HG02610 (cell line): ENCODE measurements around the gene MEGF8.

Experiments
- ATAC-seq: cut with Tn5 transposase; IDR thresholded peaks from one replicate; pipeline ENCODE4 v1.9.1; 2021; ENCODE audit warnings: mild to moderate bottlenecking, moderate library complexity; ENCODE audit not compliant: unreplicated experiment

Gene MEGF8

DNA sequence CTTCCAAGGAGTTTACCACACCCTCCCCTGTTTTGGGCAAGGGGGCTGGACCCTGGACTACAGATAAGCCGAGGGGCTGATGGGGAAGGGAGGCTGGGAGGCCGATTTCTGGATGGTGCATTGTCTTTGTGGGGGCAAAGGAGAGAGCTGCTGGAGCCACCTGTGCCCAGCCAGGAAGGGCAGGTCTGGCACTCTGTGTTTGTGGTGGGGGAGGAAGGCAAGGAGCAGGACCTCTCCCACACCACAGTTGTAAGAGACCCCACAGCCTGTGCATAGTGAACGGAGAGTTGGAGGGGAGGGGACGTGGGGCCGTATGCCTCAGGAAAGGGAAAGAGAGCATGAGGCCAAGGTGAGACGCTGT lies 39.5 kb upstream of the MEGF8 start:
- no peak for ATAC-seq

DNA sequence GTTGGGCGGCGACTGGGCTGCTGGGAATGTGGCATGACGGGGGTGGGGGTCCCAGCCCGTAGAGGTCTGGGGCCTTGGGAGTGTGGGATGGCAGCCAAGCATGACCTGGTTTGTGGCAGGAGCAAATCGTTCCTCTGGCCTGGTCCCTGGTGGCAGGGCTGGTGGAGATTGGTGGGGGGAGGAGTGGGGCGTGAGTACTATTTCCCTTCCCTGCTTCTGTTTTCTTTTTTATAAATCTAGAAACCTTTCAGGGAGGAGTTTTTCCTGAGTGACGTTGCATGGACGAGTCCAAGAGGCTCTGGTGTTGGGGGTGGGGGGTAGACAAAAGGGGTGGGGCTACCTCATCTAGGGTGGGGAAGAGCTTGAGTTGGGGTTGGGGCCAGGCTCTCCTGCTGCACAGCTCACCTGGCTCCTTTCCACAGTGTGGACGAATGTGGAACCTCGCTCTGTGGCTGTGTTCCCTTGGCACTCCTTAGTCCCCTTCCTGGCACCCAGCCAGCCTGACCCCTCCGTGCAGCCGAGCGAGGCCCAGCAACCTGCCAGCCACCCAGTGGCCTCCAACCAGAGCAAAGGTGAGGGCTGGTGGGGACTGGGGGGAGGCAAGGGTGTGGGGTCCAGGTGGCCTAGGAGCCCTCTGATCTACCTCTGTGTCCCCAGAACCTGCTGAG lies 39.0 kb upstream of the MEGF8 start:
- ATAC-seq, result no peak

DNA sequence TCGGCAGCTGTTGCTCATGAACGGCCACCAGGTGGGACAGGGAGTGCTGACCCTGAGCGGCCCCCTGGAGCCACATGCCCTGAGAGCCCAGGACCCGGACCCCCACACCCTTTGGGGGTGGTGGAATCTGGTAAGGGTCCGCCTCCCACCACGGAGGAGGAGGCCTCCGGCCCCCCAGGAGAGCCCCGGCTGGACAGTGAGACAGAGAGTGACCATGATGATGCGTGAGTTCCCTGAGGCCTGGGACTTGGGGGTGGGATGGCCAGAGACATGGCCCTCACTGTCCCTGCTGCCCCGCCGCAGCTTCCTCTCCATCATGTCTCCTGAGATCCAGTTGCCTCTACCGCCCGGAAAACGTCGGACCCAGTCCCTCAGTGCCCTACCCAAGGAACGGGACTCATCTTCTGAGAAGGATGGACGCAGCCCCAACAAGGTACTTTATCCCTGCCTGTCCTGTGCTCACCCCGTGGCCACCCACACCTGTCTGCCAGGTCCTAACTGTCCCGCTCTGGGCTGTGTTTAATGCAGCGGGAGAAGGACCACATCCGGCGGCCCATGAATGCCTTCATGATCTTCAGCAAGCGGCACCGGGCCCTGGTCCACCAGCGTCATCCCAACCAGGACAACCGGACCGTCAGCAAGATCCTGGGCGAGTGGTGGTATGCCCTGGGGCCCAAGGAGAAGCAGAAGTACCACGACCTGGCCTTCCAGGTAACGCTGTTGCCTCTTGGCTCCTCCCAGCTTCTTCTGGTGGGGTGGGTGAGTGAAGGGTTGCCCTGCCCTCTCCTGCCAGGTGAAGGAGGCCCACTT lies 38.2 kb upstream of the MEGF8 start:
- ATAC-seq, result no peak

DNA sequence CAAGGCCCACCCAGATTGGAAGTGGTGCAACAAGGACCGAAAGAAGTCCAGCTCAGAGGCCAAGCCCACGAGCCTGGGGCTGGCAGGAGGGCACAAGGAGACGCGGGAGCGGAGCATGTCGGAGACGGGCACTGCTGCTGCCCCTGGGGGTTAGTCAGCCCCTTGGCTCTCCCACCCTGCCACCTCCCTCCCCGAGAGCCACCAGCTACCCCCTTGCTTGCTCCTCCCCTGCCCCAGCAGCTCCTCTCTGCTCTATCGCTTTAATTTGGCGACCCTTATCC lies 37.7 kb upstream of the MEGF8 start:
- no peak for ATAC-seq

DNA sequence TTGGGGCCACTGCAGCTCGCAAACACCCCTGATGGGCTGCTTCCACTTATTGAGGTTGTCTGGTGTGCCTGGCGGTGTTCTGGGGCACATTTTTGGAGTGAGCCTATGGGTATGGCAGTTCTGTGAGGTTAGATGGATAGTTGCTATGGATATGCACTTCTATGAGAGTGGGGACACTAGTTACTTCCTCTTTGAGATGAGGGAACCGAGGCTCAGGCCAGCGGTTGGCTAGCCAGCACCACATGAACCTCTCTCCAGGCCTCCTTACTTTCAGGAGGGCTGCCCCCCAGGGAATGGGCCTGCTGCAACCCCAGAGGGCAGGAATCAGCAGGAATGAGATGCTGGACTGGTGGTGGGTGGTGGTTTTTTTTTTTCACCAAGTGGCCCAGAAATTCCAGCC lies 37.0 kb upstream of the MEGF8 start:
- ATAC-seq, result no peak

DNA sequence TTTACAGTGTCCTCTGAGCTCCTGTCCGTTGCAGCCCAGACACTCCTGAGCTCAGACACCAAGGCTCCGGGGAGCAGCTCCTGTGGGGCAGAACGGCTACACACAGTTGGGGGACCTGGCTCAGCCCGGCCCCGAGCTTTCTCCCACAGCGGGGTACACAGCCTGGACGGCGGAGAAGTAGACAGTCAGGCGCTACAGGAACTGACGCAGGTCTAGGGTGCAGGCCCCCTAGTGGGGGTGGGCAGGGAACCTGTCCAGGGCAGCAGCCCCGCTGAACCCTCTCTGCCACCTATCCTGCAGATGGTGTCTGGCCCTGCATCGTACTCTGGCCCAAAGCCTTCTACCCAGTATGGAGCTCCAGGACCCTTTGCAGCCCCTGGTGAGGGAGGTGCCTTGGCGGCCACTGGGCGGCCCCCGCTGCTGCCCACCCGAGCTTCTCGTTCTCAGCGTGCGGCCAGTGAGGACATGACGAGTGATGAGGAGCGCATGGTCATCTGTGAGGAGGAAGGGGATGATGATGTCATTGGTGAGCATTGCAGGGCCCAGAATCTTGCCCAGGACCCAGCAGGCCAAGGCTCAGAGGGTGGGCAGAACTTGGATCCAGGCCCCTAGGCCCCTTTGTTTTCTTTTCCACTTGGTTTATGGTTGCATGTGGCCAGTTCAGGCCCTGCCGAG lies 36.4 kb upstream of the MEGF8 start:
- no peak for ATAC-seq

DNA sequence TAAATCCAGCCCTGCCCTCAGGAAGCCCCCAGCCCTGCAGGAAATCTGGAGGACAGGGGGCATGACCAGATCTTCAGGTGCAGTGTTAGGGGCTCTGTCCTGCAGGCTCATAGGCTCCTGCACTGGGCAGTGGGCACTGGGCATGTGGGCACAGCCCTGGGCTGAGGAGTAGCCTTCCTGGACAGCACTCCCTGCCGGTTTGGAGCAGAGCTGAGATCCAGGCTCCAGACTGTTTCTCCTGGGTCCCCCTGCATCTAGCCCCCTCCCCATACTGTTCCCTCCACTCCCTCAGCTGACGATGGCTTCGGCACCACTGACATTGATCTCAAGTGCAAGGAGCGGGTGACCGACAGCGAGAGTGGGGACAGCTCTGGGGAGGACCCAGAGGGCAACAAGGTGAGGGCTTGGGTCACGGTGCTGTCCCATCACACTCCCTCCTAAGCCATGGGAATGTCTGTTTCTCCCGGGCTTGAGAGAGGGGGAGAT lies 35.8 kb upstream of the MEGF8 start:
- no peak for ATAC-seq

DNA sequence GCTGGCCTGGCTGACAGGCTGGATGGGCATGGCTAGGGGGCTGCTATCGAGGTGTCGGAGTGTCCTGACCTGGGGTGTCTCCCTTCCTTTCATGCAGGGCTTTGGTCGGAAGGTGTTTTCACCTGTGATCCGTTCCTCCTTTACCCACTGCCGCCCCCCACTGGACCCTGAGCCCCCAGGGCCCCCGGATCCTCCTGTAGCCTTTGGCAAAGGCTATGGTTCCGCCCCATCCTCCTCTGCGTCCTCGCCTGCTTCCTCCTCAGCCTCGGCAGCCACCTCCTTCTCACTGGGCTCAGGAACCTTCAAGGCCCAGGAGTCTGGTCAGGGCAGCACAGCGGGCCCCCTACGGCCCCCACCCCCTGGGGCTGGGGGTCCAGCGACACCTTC lies 35.3 kb upstream of the MEGF8 start:
- no peak for ATAC-seq

DNA sequence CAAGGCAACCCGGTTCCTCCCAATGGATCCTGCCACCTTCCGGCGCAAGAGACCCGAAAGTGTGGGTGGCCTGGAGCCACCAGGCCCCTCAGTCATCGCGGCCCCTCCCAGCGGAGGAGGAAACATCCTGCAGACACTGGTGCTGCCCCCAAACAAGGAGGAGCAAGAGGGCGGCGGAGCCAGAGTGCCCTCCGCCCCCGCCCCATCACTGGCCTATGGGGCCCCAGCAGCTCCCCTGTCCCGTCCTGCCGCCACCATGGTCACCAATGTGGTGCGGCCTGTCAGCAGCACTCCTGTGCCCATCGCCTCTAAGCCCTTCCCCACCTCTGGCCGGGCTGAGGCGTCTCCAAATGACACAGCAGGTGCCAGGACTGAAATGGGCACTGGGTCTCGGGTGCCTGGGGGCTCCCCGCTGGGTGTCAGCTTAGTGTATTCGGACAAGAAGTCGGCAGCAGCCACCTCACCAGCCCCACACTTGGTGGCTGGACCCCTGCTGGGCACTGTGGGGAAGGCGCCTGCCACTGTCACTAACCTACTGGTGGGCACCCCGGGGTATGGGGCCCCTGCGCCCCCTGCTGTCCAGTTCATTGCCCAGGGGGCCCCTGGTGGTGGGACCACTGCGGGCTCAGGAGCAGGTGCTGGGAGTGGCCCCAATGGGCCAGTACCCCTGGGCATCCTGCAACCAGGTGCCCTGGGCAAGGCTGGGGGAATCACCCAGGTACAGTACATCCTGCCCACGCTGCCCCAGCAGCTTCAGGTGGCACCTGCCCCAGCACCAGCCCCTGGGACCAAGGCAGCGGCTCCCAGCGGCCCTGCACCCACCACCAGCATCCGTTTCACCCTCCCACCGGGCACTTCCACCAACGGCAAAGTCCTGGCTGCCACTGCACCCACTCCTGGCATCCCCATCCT lies 34.7 kb upstream of the MEGF8 start:
- ATAC-seq, result no peak

DNA sequence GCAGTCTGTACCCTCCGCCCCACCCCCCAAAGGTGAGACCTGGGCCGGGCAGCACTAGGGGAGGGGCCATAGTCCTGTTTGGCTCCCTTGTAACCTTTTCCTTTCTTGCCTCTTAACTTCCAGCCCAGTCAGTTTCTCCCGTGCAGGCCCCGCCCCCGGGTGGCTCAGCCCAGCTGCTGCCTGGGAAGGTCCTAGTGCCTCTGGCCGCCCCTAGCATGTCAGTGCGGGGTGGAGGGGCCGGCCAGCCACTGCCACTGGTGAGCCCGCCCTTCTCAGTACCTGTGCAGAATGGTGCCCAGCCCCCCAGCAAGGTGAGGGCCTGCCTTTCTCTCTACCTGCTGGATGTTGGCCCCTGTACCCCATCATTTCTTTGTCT lies 34.0 kb upstream of the MEGF8 start:
- no peak for ATAC-seq

DNA sequence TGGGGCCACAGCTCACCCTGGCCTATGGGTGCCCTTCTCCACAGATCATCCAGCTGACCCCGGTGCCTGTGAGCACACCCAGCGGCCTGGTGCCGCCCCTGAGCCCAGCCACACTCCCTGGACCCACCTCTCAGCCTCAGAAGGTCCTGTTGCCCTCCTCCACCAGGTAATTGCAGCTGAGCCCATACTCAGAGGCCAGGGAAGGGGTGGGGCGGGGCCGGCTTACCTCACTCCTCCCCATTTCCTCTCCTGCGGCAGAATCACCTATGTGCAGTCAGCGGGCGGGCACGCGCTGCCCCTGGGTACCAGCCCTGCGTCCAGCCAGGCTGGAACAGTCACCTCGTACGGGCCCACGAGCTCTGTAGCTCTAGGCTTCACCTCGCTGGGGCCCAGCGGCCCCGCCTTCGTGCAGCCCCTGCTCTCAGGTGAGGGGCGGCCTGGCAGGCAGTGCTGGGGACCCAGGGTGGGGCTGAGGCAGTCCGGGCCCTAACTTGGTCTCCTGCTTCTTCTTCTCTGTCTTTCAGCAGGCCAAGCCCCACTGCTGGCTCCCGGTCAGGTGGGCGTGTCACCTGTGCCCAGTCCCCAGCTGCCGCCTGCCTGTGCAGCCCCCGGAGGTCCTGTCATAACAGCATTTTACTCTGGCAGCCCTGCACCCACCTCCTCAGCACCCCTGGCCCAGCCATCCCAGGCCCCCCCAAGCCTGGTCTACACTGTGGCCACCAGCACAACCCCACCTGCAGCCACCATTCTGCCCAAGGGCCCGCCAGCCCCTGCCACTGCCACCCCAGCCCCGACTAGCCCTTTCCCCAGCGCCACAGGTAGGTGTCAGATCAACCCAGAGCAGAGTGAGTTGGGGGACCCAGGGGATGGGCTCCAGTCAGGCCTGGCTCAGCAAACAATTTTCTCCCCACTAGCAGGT lies 33.1 kb upstream of the MEGF8 start:
- ATAC-seq, result no peak

DNA sequence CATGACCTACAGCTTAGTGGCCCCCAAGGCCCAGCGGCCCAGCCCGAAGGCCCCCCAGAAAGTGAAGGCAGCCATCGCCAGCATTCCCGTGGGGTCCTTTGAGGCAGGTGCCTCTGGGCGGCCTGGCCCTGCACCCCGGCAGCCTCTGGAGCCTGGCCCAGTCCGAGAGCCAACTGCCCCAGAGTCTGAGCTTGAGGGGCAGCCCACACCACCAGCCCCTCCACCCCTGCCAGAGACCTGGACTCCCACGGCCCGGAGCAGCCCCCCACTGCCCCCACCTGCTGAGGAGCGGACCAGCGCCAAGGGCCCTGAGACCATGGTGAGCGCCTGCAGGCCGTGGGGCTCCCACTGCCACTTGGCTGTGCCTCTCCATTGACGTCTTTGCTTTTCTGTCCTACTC lies 32.5 kb upstream of the MEGF8 start:
- ATAC-seq, result no peak

DNA sequence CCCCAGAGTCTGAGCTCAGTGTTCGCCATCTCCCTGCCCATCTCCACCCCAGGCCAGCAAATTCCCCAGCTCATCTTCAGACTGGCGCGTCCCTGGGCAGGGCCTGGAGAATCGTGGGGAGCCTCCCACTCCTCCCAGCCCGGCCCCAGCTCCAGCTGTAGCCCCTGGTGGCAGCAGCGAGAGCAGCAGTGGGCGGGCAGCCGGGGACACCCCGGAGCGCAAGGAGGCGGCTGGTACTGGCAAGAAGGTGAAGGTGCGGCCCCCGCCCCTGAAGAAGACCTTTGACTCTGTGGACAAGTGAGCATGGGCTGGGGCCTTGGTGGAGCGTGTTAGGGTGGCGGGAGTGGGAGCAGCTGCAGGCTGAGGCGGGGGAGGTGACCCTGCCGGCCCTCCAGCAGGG lies 31.9 kb upstream of the MEGF8 start:
- ATAC-seq, result no peak

DNA sequence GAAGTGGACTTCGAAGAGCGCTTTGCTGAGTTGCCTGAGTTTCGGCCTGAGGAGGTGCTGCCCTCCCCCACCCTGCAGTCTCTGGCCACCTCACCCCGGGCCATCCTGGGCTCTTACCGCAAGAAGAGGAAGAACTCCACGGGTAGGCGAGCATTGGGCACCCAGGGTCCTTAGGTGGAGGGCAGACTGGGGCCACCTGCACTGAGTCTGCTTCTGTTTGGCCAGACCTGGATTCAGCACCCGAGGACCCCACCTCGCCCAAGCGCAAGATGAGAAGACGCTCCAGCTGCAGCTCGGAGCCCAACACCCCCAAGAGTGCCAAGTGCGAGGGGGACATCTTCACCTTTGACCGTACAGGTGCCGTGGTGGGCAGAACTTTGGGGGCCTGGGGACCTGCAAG lies 31.5 kb upstream of the MEGF8 start:
- ATAC-seq, result no peak

DNA sequence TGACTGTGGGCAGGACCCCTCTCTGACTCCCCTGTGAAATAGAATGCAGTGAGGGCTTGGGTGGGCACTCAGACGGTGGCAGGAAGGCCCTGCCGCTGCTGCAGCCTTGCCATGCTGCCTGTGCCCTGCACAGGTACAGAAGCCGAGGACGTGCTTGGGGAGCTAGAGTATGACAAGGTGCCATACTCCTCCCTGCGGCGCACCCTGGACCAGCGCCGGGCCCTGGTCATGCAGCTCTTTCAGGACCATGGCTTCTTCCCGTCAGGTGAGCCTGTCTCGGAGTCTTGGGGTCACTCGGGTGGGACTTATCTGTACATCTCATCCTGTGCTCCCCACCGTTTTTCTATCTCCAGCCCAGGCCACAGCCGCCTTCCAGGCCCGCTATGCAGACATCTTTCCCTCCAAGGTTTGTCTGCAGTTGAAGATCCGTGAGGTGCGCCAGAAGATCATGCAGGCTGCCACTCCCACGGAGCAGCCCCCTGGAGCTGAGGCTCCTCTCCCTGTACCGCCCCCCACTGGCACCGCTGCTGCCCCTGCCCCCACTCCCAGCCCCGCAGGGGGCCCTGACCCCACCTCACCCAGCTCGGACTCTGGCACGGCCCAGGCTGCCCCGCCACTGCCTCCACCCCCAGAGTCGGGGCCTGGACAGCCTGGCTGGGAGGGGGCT lies 30.8 kb upstream of the MEGF8 start:
- no peak for ATAC-seq

DNA sequence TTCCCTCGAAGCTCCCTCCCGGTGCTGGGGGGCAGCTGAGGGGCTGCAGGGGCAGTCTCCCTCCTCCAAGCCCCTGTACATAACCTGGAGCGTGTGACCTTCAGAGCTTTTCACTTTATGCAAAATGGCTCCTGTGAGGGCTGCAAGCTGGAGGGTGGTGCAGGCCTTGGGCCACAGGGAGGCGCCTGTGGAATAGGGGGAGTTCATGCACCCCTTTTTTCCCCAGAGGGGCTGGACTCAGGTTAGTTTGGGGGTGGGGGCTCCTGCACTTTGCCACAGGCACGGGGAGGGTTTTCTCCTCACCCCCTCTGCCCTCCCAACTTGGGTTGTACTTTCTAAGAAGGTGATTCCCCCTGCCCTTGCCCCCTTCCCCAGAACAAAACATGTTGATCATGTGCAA lies 30.1 kb upstream of the MEGF8 start:
- no peak for ATAC-seq

DNA sequence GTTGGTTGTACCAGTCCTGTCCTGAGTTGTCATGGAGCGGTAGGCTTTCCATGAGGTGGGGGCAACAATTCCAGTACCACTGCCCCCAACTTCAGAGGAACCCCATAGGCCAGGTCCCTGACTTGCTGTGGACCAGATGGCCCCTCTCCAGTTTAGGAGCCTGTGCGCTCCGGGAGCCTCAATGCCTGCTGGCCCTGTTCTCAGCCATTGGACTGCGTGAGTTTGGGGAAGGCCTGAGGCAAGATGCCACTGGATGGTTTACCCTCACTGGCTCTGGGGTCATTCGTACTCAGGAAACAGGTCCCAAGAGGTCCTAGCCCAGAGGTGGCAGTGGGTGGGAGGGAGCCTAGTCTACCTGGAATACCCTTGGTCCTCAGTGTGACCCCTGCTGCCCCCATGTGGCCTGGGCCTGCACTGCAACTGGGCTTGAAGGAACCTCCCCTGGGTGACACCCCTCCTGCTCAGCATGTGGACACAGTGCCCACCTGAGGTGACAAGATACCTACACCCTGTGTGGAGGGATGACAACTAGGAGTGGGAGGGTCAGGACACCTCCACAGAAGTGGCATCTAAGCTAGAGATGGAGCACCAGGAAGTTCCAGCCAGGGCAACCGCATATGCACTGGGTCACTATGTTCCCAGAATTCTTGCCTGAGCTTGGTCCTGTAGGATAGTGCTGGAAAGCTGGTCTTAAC lies 29.5 kb upstream of the MEGF8 start:
- ATAC-seq, result no peak

DNA sequence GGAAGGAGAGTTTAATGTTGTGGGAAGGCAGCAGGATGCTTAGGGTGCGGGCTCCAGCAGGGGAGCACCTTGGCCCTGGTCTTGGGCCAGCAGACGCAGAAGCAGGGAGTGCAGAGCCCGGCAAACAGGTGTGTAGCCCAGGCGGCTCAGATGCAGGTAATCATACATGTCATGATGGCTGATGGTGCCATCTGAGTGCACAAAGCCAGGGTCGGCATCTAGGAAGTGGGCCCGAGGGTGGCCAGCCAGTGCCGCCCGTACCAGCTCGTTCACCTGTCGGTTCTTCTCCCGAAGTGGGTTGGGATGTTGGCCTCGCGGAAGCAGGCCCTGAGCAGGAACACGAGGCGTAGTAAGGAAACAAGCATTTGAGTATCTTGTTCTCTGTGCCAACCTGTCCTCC lies 28.4 kb upstream of the MEGF8 start:
- no peak for ATAC-seq

DNA sequence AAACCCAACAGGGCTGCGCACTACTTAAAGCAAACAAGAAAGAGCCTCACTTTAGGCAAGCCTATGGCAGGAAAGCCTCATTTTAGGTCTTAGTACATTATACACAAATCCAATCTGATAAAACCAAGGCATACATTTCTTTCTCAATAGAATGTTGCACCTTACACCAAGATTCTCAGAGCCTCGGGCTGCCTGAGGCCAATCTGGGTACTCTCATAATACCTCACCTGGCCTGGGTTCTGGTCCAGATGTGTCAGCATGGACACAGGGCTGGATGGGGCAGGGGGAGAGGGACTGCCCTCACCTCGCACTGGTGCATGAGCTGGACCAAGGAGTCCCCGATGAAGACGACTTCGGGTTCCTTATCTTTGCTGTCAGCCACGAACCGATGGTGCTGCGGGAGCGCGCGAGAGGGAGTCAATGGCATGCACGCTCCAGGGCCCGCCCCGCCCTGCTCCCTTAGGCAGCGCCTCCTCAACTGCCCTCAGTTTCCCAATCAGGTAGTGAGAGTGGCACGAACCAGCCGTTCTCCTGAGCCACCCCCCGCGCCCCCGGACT lies 23.7 kb upstream of the MEGF8 start, which contains the start of gene PRR19:
Gene PRR19, plus strand, starts transcription at position 487 of the 558 bp plus-strand sequence. CDS start 7,453 bp downstream, outside the sequence.
- ATAC-seq, result no peak
